Heart right ventricle (tissue), 16 donors: ENCODE measurements around the gene EIF1B. TPM values are rescaled to one million over a fixed set of nuclear protein-coding genes. Genes with fewer than 3 reads are reported as not detected.

ENCODE experiments used
- ATAC-seq, 8 donors: fragments of 200-7000 bp; cut with Tn5 transposase; one replicate each; pipeline ENCODE4 v1.9.1; 2020; ENCODE audit warnings: mild to moderate bottlenecking in 8 of 8, moderate library complexity in 8 of 8, moderate number of reproducible peaks in 1 of 8
- DNase-seq, 2 donors: peaks; one replicate each; pipeline ENCODE4 v3.0.0-alpha.2; 2020
- H3K27ac ChIP-seq, 10 donors: fragments of 200-600 bp; sonication (generic) in 2 of 10; one replicate each; pipeline versions ENCODE4 v1.5.0 to v1.8.0; 2020 to 2022; ENCODE audit warnings: mild to moderate bottlenecking in 3 of 10
- H3K27me3 ChIP-seq, 7 donors: fragments of 200-600 bp; one replicate each; pipeline ENCODE4 v1.8.0; 2021 to 2022; ENCODE audit warnings: mild to moderate bottlenecking in 2 of 7
- H3K36me3 ChIP-seq, 9 donors: fragments of 200-600 bp; sonication (generic) in 1 of 9; one replicate each; pipeline versions ENCODE4 v1.5.0 to v1.8.0; 2020 to 2022; ENCODE audit warnings: mild to moderate bottlenecking in 2 of 9
- H3K4me1 ChIP-seq, 9 donors: fragments of 200-600 bp; sonication (generic) in 1 of 9; one replicate each; pipeline versions ENCODE4 v1.5.0 to v1.8.0; 2020 to 2022; ENCODE audit warnings: mild to moderate bottlenecking in 4 of 9
- H3K4me3 ChIP-seq, 10 donors: fragments of 200-600 bp; sonication (generic) in 2 of 10; one replicate each; pipeline versions ENCODE4 v1.5.0 to v1.8.0; 2020 to 2022; ENCODE audit warnings: mild to moderate bottlenecking in 7 of 10, moderate library complexity in 2 of 10
- H3K9me3 ChIP-seq, 11 donors: fragments of 200-600 bp in 10 of 11; sonication (generic) in 2 of 11; one replicate each; pipeline versions ENCODE4 v1.5.0 to v1.8.0; 2013 to 2022; ENCODE audit warnings: mild to moderate bottlenecking in 2 of 11, control low read depth in 1 of 11, moderate library complexity in 1 of 11
- CTCF ChIP-seq, 9 donors: fragments of 200-600 bp; sonication (generic) in 2 of 9; IDR thresholded peaks; one replicate each; pipeline versions ENCODE4 v1.5.0 to v1.8.0; 2021 to 2022; ENCODE audit warnings: antibody characterized with exemption in 9 of 9, mild to moderate bottlenecking in 5 of 9, moderate library complexity in 1 of 9
- WGBS, 2 donors: extraction: QIAGEN DNeasy Blood & Tissue Kit; methylation state at CpG; one replicate each; pipeline ENCODE4 v1.1.7; 2013; ENCODE audit warnings: inconsistent platforms in 1 of 2; 5-methylcytosine and 5-hydroxymethylcytosine counted together
- intact Hi-C, 10 donors: fragments of 100-400 bp; cut with DNase I; formaldehyde crosslinking; loops; one replicate each; pipeline versions ENCODE4 v1.11.1 to v1.14.2; 2022
- polyA plus RNA-seq, 2 donors: library from polyadenylated mRNA; stranded (reverse); fragments of 200-250 nt; gene quantifications; one replicate each; pipeline ENCODE4 v1.2.3, GENCODE V29; 2013
- total RNA-seq, 10 donors: library from RNA; stranded (reverse); fragmentation: NEBNext Ultra II Directional in 3 of 10; extraction: Animal tissue kit (Norgen Biotek cat#: 25700) in 3 of 10; gene quantifications; one replicate each; pipeline versions ENCODE4 v1.2.1 to v1.2.4, GENCODE V29; 2021 to 2023
- donor health status: Arrhythmogenic right ventricular cardiomyopathy.
- donor health status: ischemic (EF 13 %, LVEDD 7.1; RV severe dilation, severe dysfunction).
- donor health status: healthy with polysubstance abuse.
- donor health status: DM: no; HTN: yes; CAD: no.
- donor health status: DM: no; HTN: no; CAD: no.
- donor health status: ischemic (EF 25% LVEDD 6.9; RV normal size, moderate dysfunction).
- donor health status: ischemic (EF 25% LVEDD 5.7; RV mildly dilated, moderate dysfunction).
- donor health status: healthy.
- donor health status: DM: yes; HTN: yes; CAD: no.
- donor health status: Ischemic cardiomyopathy.
- donor health status: ischemic (EF 35%, LVEDD 5.7; RV mildly dilated, moderate dysfunction).
- donor health status: nonischemic (EF 11% LVEDD 7.7; RV severe dilation, severe dysfunction).
- donor health status: DM: yes; HTN: yes; CAD: no.
- donor health status: PGD.
- donor health status: ischemic (EF 29% LVEDD 5.4; RV normal size, mild dysfunction).
- donor health status: nonischemic (EF 23%, LVEDD 6.1; RV moderate dilation, normal function).

Gene EIF1B
- total and polyA plus RNA-seq, 12 donors, result 111 to 381 (median 283) TPM

- Histone ChIP-seq H3K27ac (no peak overlapping the region), H3K27me3 (no peaks in the 10 kb centered on the region), H3K4me1 (no peaks in the 10 kb centered on the region), H3K36me3 (no peaks in the 10 kb centered on the region), H3K9me3 (no peaks in the 10 kb centered on the region), H3K4me3 (no peak overlapping the region)
- DNase-seq (no peak), ATAC-seq (no peak)
- TF ChIP-seq CTCF (IDR thresholded peaks at IDR 0.05), result no peak
- intact Hi-C loops, result loop anchor here in 4 of 10 donors (10.0 kb wide), 3 partner anchors 105 to 1545 kb away; partner anchors contain the start of gene ZNF621 (in 1 of the 4)
- 65 to 69% methylated on average over 1 of the region's 1 CpG for WGBS, 2 donors
Measured at GRCh38 chr3:40339871-40340270, 30.4 kb downstream of the EIF1B start.

GRCh38 chr3:40340541-40341170 is 31.1 kb downstream of the EIF1B start:
- intact Hi-C loops, result no loop called here
- 77 to 89% methylated on average over 1 of the region's 1 CpG for WGBS, 2 donors
- H3K36me3 ChIP-seq, result no peaks in the 10 kb centered on the region
- no peaks in the 10 kb centered on the region for H3K27me3 ChIP-seq
- H3K4me1 ChIP-seq, result no peaks in the 10 kb centered on the region
- DNase-seq (no peak), ATAC-seq (no peak)
- no peak for TF ChIP-seq CTCF (IDR thresholded peaks at IDR 0.05)
- no peak overlapping the region for H3K4me3 ChIP-seq
- H3K9me3 ChIP-seq, result no peaks in the 10 kb centered on the region
- H3K27ac ChIP-seq, result no peak overlapping the region

- no peaks in the 10 kb centered on the region for H3K9me3 ChIP-seq
- intact Hi-C loops, result no loop called here
- no peak overlapping the region for H3K4me3 ChIP-seq
- H3K27ac ChIP-seq, result no peak overlapping the region
- no peaks in the 10 kb centered on the region for H3K36me3 ChIP-seq
- DNase-seq, result no peak
- no peaks in the 10 kb centered on the region for H3K4me1 ChIP-seq
- no peak for ATAC-seq
- TF ChIP-seq CTCF (IDR thresholded peaks at IDR 0.05), result no peak
- no peaks in the 10 kb centered on the region for H3K27me3 ChIP-seq
Measured at GRCh38 chr3:40341671-40342070, 32.2 kb downstream of the EIF1B start.

GRCh38 chr3:40350529-40350928 is 41.0 kb downstream of the EIF1B start:
- no peaks in the 10 kb centered on the region for H3K27me3 ChIP-seq
- no peaks in the 10 kb centered on the region for H3K36me3 ChIP-seq
- no peak for TF ChIP-seq CTCF (IDR thresholded peaks at IDR 0.05)
- H3K4me3 ChIP-seq, result no peak overlapping the region
- no peaks in the 10 kb centered on the region for H3K4me1 ChIP-seq
- DNase-seq (no peak), ATAC-seq (no peak)
- H3K9me3 ChIP-seq, result peaks cover 0 to 13% (median 5%) of the 10 kb centered on the region in 11 donors
- intact Hi-C loops, result no loop called here
- no peak overlapping the region for H3K27ac ChIP-seq
